WTC11 (cell line): Measurements from ENCODE around the gene CAPN1. TPM values are rescaled to one million over a fixed set of nuclear protein-coding genes. Genes with fewer than 3 reads are reported as not detected.

Experiments used
- ATAC-seq: fragments of 200-7000 bp; cut with Tn5 transposase; 2 replicates; pipeline ENCODE4 v1.10.0; 2021; ENCODE audit warnings: mild to moderate bottlenecking, moderate library complexity
- CTCF ChIA-PET: fragments of 300-600 bp; sonication (Branson Sonifier 250); formaldehyde crosslinking; loops from one replicate; lab custom pipeline; 2021; ENCODE audit warnings: antibody characterized with exemption; lab: Charles Lee
- POLR2A ChIA-PET: fragments of 350-600 bp; sonication (Branson Sonifier 250); formaldehyde crosslinking; loops from one replicate; lab custom pipeline; 2021; ENCODE audit warnings: antibody characterized with exemption; lab: Charles Lee
- DNase-seq: peaks from one replicate; pipeline ENCODE4 v3.0.0; 2021; ENCODE audit warnings: low spot score
- H3K27ac Mint-ChIP-seq: 2 replicates; pipeline ENCODE4 v1.8.0; 2021; ENCODE audit warnings: mixed read lengths
- H3K27me3 Mint-ChIP-seq: 2 replicates; pipeline ENCODE4 v1.8.0; 2021; ENCODE audit warnings: low read depth, mild to moderate bottlenecking, moderate library complexity, mixed read lengths
- H3K36me3 Mint-ChIP-seq: 2 replicates; pipeline ENCODE4 v1.8.0; 2021; ENCODE audit warnings: mixed read lengths
- H3K4me1 Mint-ChIP-seq: 2 replicates; pipeline ENCODE4 v1.8.0; 2022; ENCODE audit warnings: mixed read lengths
- H3K4me3 Mint-ChIP-seq: 2 replicates; pipeline ENCODE4 v1.8.0; 2021; ENCODE audit warnings: mild to moderate bottlenecking, moderate library complexity, mixed read lengths
- H3K9me3 Mint-ChIP-seq: 2 replicates; pipeline ENCODE4 v1.8.0; 2021; ENCODE audit warnings: mixed read lengths
- AFF4 ChIP-seq: sonication (generic); formaldehyde crosslinking; IDR thresholded peaks from 2 replicates; pipeline ENCODE4 v1.8.1; 2023; ENCODE audit warnings: mild to moderate bottlenecking, missing genetic modification reagents, borderline replicate concordance
- ATF2 ChIP-seq: sonication (generic); formaldehyde crosslinking; IDR thresholded peaks from 2 replicates; pipeline ENCODE4 v1.8.1; 2022; ENCODE audit warnings: low read depth, missing genetic modification reagents, borderline replicate concordance
- CBFB ChIP-seq: sonication (generic); formaldehyde crosslinking; IDR thresholded peaks from 2 replicates; pipeline ENCODE4 v1.8.1; 2022; ENCODE audit warnings: mild to moderate bottlenecking, low read depth, missing genetic modification reagents
- CTCF ChIP-seq: fragments of 200-600 bp; IDR thresholded peaks from 2 replicates; pipeline ENCODE4 v1.8.0; 2022; ENCODE audit warnings: antibody characterized with exemption
- HMGXB4 ChIP-seq: sonication (generic); formaldehyde crosslinking; IDR thresholded peaks from 2 replicates; pipeline ENCODE4 v1.8.1; 2023; ENCODE audit warnings: mild to moderate bottlenecking, moderate library complexity, missing genetic modification reagents
- NR2C2 ChIP-seq: sonication (generic); formaldehyde crosslinking; IDR thresholded peaks from 2 replicates; pipeline ENCODE4 v1.8.0; 2022; ENCODE audit warnings: mild to moderate bottlenecking, missing genetic modification reagents
- RORB ChIP-seq: fragments of 250-450 bp; sonication (Bioruptor Pico); IDR thresholded peaks from 2 replicates; pipeline ENCODE4 v1.9.0; 2021; ENCODE audit warnings: mild to moderate bottlenecking
- STAT6 ChIP-seq: sonication (generic); formaldehyde crosslinking; conservative IDR thresholded peaks from 2 replicates; pipeline ENCODE4 v1.8.1; 2023; ENCODE audit warnings: mild to moderate bottlenecking, low read depth, missing genetic modification reagents, moderate library complexity
- ZNF121 ChIP-seq: sonication (generic); formaldehyde crosslinking; IDR thresholded peaks from 2 replicates; pipeline ENCODE4 v1.8.0; 2023; ENCODE audit warnings: missing genetic modification reagents
- ZNF396 ChIP-seq: fragments of 250-450 bp; sonication (Bioruptor Pico); IDR thresholded peaks from 2 replicates; pipeline ENCODE4 v1.8.0; 2021; ENCODE audit warnings: mild to moderate bottlenecking, moderate library complexity, borderline replicate concordance
- ZNF512 ChIP-seq: sonication (generic); formaldehyde crosslinking; IDR thresholded peaks from 2 replicates; pipeline ENCODE4 v1.8.1; 2022; ENCODE audit warnings: missing genetic modification reagents, borderline replicate concordance
- ZNF671 ChIP-seq: fragments of 250-450 bp; sonication (Bioruptor Pico); IDR thresholded peaks from 2 replicates; pipeline ENCODE4 v1.8.0; 2021; ENCODE audit warnings: mild to moderate bottlenecking
- total RNA-seq: library from RNA; stranded (reverse); gene quantifications from 3 replicates; pipeline ENCODE4 v1.2.3, GENCODE V29; 2021

The CAPN1 gene
- total RNA-seq, 1 experiment from 2014 or later, result 257 TPM

- peaks cover 14% of the 10 kb centered on the region for H3K9me3 Mint-ChIP-seq
- H3K27me3 Mint-ChIP-seq, result no peaks in the 10 kb centered on the region
- CTCF ChIA-PET, result interaction anchor here (0.6 kb wide), 1 partner anchor 55 kb away, joined by 5 read pairs; no protein-coding TSS in a partner anchor
- POLR2A ChIA-PET, result no interaction called here
- H3K4me3 Mint-ChIP-seq, result no peak overlapping the region
- no peak overlapping the region for H3K27ac Mint-ChIP-seq
- ATAC-seq, result no peak
- peaks cover 17% of the 10 kb centered on the region for H3K36me3 Mint-ChIP-seq
- DNase-seq, result no peak
- peaks cover 20% of the 10 kb centered on the region for H3K4me1 Mint-ChIP-seq
- TF ChIP-seq ZNF121 (CRISPR knock-in tag), result peak; percentile 58; the same call in 1 of the 2 replicates
- TF ChIP-seq CBFB, result no peak
- TF ChIP-seq ATF2, result no peak
- no peak for TF ChIP-seq CTCF
- TF ChIP-seq RORB (CRISPR knock-in tag), result no peak
- TF ChIP-seq STAT6, result no peak
- TF ChIP-seq NR2C2, result no peak
- TF ChIP-seq ZNF512 (CRISPR knock-in tag), result no peak
- TF ChIP-seq, all 79 proteins: peak for 1
These were observed 59.4 kb downstream of the CAPN1 start for GRCh38 chr11:65241134-65241533.

GRCh38 chr11:65241692-65242091 lies 60.0 kb downstream of the CAPN1 start:
- Mint-ChIP-seq H3K27ac (no peak overlapping the region), H3K27me3 (no peaks in the 10 kb centered on the region)
- POLR2A ChIA-PET, result no interaction called here
- TF ChIP-seq HMGXB4 (CRISPR knock-in tag) (no peak), ATF2 (no peak), ZNF671 (CRISPR knock-in tag) (no peak), STAT6 (no peak), ZNF396 (no peak), AFF4 (CRISPR knock-in tag) (no peak)
- TF ChIP-seq, all 79 proteins: peak for 0
- Mint-ChIP-seq H3K4me1 (peaks cover 20% of the 10 kb centered on the region), H3K9me3 (peaks cover 14% of the 10 kb centered on the region), H3K36me3 (peaks cover 17% of the 10 kb centered on the region), H3K4me3 (no peak overlapping the region)
- ATAC-seq (no peak), DNase-seq (no peak)
- CTCF ChIA-PET, result interaction anchor here (0.7 to 0.9 kb wide), 2 partner anchors 8 to 16 kb away, joined by 3 to 5 read pairs; no protein-coding TSS in a partner anchor
